ENCODE measurements around the gene CREM.

- TF ChIP-seq, protein P1, sequence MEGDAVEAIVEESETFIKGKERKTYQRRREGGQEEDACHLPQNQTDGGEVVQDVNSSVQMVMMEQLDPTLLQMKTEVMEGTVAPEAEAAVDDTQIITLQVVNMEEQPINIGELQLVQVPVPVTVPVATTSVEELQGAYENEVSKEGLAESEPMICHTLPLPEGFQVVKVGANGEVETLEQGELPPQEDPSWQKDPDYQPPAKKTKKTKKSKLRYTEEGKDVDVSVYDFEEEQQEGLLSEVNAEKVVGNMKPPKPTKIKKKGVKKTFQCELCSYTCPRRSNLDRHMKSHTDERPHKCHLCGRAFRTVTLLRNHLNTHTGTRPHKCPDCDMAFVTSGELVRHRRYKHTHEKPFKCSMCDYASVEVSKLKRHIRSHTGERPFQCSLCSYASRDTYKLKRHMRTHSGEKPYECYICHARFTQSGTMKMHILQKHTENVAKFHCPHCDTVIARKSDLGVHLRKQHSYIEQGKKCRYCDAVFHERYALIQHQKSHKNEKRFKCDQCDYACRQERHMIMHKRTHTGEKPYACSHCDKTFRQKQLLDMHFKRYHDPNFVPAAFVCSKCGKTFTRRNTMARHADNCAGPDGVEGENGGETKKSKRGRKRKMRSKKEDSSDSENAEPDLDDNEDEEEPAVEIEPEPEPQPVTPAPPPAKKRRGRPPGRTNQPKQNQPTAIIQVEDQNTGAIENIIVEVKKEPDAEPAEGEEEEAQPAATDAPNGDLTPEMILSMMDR (IDR thresholded peaks at IDR 0.05; ENCODE audit: low read depth, low read length), result no peak
- no peak for TF ChIP-seq EZH2phosphoT487 (IDR thresholded peaks at IDR 0.05; ENCODE audit: low read depth)
Observed at GRCh38 chr10:35127289-35127891, 744 bp downstream of the CREM start.

Measured in OCI-LY3 (cell line).